ENCODE measurements around the gene TMEM8B. TPM values are rescaled to one million over a fixed set of nuclear protein-coding genes. Genes with fewer than 3 reads are reported as not detected.

The TMEM8B gene
- total RNA-seq, 1 experiment from 2014 or later = 9.3 TPM

- H3T11ph ChIP-seq (ENCODE audit: low read length) = no peak overlapping the region
- H3K14ac ChIP-seq (ENCODE audit: insufficient read depth, low read length) = no peak overlapping the region
- H2BK12ac ChIP-seq (ENCODE audit: insufficient read length, low read depth, low read length) = no peak overlapping the region
- H3K18ac ChIP-seq (ENCODE audit: insufficient read length, low read depth, low read length) = no peak overlapping the region
- H3K79me2 ChIP-seq (ENCODE audit: insufficient read depth, low read length) = no peaks in the 10 kb centered on the region
- no peak overlapping the region for H3K27ac ChIP-seq (ENCODE audit: insufficient read length, low read depth, low read length)
- peaks cover 6% of the 10 kb centered on the region in 2 experiments for H3K4me1 Mint-ChIP-seq
- no peak overlapping the region for H3K4ac ChIP-seq (ENCODE audit: low read depth, low read length)
- H3K27me3 Mint-ChIP-seq (ENCODE audit: low read depth) = peaks cover 40% of the 10 kb centered on the region
- H3K79me1 ChIP-seq (ENCODE audit: insufficient read depth, low read depth, low read length, poor library complexity, severe bottlenecking) = no peaks in the 10 kb centered on the region
- H2BK20ac ChIP-seq (ENCODE audit: low read depth, low read length, poor library complexity, severe bottlenecking) = no peak overlapping the region
- H2BK120ac ChIP-seq (ENCODE audit: low read depth, low read length, poor library complexity, severe bottlenecking) = no peak overlapping the region
- no peaks in the 10 kb centered on the region for H3K9me3 Mint-ChIP-seq
- no peak overlapping the region for H3K56ac ChIP-seq (ENCODE audit: insufficient read length, low read depth, low read length)
- H4K91ac ChIP-seq (ENCODE audit: insufficient read length, low read depth, low read length) = no peak overlapping the region
- no peaks in the 10 kb centered on the region for H3K36me3 Mint-ChIP-seq (ENCODE audit: insufficient read depth in 1 of 3, low read depth in 3 of 3)
- no peaks in the 10 kb centered on the region for H3K27me3 ChIP-seq (ENCODE audit: insufficient read depth, low read length)
- H4K5ac ChIP-seq (ENCODE audit: insufficient read length, low read depth, low read length) = no peak overlapping the region
- H3K23ac ChIP-seq (ENCODE audit: insufficient read length, low read depth, low read length) = no peak overlapping the region
- no peak overlapping the region for H3K4me2 ChIP-seq (ENCODE audit: insufficient read depth, insufficient read length, low read length)
- H3K4me3 Mint-ChIP-seq = no peak overlapping the region
- H2AFZ ChIP-seq (ENCODE audit: low read length) = no peak overlapping the region
- no peak overlapping the region for H3K27ac Mint-ChIP-seq
- no peak overlapping the region for H2BK5ac ChIP-seq (ENCODE audit: insufficient read length, low read length)
- H4K20me1 ChIP-seq (ENCODE audit: control insufficient read depth, insufficient read depth, insufficient read length) = no peaks in the 10 kb centered on the region
- no peak overlapping the region for H2AK5ac ChIP-seq (ENCODE audit: insufficient read length, low read length)
- WGBS (ENCODE audit: extremely low coverage, insufficient read length, low lambda C conversion rate) = no CpG with 5 or more reads among the region's 4 CpGs
- H3K9ac ChIP-seq (ENCODE audit: extremely low read depth, insufficient read length, low read length) = no peak overlapping the region
- TF ChIP-seq, protein P1, sequence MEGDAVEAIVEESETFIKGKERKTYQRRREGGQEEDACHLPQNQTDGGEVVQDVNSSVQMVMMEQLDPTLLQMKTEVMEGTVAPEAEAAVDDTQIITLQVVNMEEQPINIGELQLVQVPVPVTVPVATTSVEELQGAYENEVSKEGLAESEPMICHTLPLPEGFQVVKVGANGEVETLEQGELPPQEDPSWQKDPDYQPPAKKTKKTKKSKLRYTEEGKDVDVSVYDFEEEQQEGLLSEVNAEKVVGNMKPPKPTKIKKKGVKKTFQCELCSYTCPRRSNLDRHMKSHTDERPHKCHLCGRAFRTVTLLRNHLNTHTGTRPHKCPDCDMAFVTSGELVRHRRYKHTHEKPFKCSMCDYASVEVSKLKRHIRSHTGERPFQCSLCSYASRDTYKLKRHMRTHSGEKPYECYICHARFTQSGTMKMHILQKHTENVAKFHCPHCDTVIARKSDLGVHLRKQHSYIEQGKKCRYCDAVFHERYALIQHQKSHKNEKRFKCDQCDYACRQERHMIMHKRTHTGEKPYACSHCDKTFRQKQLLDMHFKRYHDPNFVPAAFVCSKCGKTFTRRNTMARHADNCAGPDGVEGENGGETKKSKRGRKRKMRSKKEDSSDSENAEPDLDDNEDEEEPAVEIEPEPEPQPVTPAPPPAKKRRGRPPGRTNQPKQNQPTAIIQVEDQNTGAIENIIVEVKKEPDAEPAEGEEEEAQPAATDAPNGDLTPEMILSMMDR (conservative IDR thresholded peaks at IDR 0.05) = no peak
- no peaks in the 10 kb centered on the region for H3K9me3 ChIP-seq (ENCODE audit: control insufficient read depth, low read depth, low read length)
- H2BK15ac ChIP-seq (ENCODE audit: low read depth, low read length) = no peak overlapping the region
- DNase-seq = no peak
- H4K8ac ChIP-seq (replicated peaks; ENCODE audit: insufficient read length, low read depth, low read length) = no peak overlapping the region
- no peaks in the 10 kb centered on the region for H3K4me1 ChIP-seq (ENCODE audit: insufficient read depth, low read length)
- no peaks in the 10 kb centered on the region for H3K23me2 ChIP-seq (ENCODE audit: insufficient read length, low read depth, low read length, poor library complexity, severe bottlenecking)
Measured at GRCh38 chr9:35862328-35862727, 33.3 kb downstream of the TMEM8B start.
